ENCODE data around the gene ARID5A. TPM values are rescaled to one million over a fixed set of nuclear protein-coding genes. Genes with fewer than 3 reads are reported as not detected.

The ARID5A gene
- total and polyA plus RNA-seq, 9 of the 15 experiments (the other 6 are each of a cell fraction or from before 2014, with no cell fraction given): 0.14 to 12.5 (median 3.0) TPM

DNA sequence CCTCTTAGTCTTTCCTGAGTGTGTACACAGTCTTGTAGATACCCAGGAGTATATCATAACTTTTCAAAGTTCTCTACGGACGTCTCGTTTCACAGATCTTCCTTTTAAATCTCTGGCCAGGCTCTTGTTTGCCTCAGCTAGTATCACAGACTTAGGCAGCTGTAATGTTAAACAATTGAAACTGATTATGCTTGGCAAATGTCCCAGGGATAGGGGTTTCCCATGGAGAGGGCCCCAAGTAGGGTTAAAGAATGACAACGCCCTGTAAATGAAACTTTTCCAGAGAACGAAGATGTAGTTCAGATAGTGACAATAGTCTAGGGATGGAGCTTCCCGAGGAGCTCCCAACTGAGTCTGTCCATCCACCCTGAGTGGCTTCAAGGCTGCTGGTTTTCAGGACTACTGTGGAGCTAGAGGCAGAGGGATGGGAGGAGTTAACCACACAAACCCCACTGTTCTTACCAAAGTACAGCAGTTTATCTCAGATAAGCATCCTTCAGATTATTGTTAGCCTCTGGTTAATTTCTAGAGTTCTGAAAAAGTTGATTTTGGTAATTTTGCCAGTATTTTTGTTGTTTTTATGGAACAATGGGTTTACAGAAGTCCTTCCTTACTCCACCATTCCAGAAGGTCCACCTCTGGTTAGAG, 40.4 kb upstream of the ARID5A start:
- Histone ChIP-seq H3K27me3 (ENCODE audit: control insufficient read depth in 2 of 2, insufficient read depth in 2 of 2, low read length in 2 of 2) (peaks cover 19 to 49% of the 10 kb centered on the region in 2 experiments; a peak in 4 of 5 replicates), H3K4me2 (ENCODE audit: insufficient read depth, low read length) (no peak overlapping the region), H3K79me2 (ENCODE audit: control insufficient read depth, insufficient read depth, low read length) (no peaks in the 10 kb centered on the region), H3K9me3 (replicated peaks; ENCODE audit: control insufficient read depth, insufficient read depth, low read depth, low read length) (no peaks in the 10 kb centered on the region), H3K4me3 (no peak overlapping the region), H3K9me1 (ENCODE audit: control insufficient read depth, insufficient read depth, low read length) (no peaks in the 10 kb centered on the region), H3K9ac (ENCODE audit: insufficient read depth in 1 of 2, low read depth in 2 of 2, low read length in 2 of 2) (no peak overlapping the region), H3K36me3 (ENCODE audit: control insufficient read depth, insufficient read depth, low read length) (no peaks in the 10 kb centered on the region), H3K4me1 (replicated peaks in 1 of 2; ENCODE audit: control insufficient read depth in 2 of 2, insufficient read depth in 2 of 2, low read length in 2 of 2) (peaks cover 0 to 7% of the 10 kb centered on the region in 2 experiments; a peak in 1 of 5 replicates), H2AFZ (ENCODE audit: low read depth, low read length) (no peak overlapping the region), H3K27ac (ENCODE audit: extremely low read depth, low read depth, low read length) (no peak overlapping the region), H4K20me1 (replicated peaks; ENCODE audit: control insufficient read depth, insufficient read depth, low read length) (no peaks in the 10 kb centered on the region; the same call in 1 of the 2 replicates)
- FAIRE-seq (no peak), DNase-seq (ENCODE audit: extremely low read depth in 1 of 4, low spot score in 3 of 4) (no peak), ATAC-seq (no peak)
- ChIA-PET POLR2A (interaction anchor here (0.6 kb wide), 1 partner anchor 57 kb away, joined by 3 read pairs; no protein-coding TSS in a partner anchor), CTCF (ENCODE audit: low intra/inter-chr PET ratio) (no interaction called here)
- BruUV-seq (replicated peaks): no TSS peak
- intact Hi-C loops (cut with micrococcal nuclease): no loop called here
- in situ Hi-C loops (cut with MboI): no loop called here
- 0% methylated on average over 6 of the region's 6 CpGs for WGBS (ENCODE audit: insufficient coverage, low coverage, missing lambda C conversion rate)
- TF ChIP-seq TRIM24 (IDR thresholded peaks at IDR 0.05) (no peak), ZHX1 (conservative IDR thresholded peaks at IDR 0.05; ENCODE audit: low read length) (no peak), HEY1 (CRISPR knock-in tag; IDR thresholded peaks at IDR 0.05; ENCODE audit: borderline replicate concordance) (no peak), CCNT2 (IDR thresholded peaks at IDR 0.05; ENCODE audit: borderline replicate concordance, extremely low read depth, insufficient read length, low read depth, low read length) (no peak), NELFE (IDR thresholded peaks at IDR 0.05; ENCODE audit: insufficient read depth, insufficient read length) (no peak), ZNF282 (CRISPR knock-in tag; IDR thresholded peaks at IDR 0.05) (no peak), ZBTB49 (CRISPR knock-in tag; IDR thresholded peaks at IDR 0.05; ENCODE audit: borderline replicate concordance) (no peak), SMC3 (conservative IDR thresholded peaks at IDR 0.05; ENCODE audit: insufficient read depth, low read depth, low read length) (no peak), RERE (CRISPR knock-in tag; IDR thresholded peaks at IDR 0.05; ENCODE audit: borderline replicate concordance) (no peak), ZNF583 (CRISPR knock-in tag; IDR thresholded peaks at IDR 0.05) (no peak), SAFB2 (IDR thresholded peaks at IDR 0.05; ENCODE audit: borderline replicate concordance, low read depth, low read length, severe bottlenecking) (no peak)
